NT2/D1 (cell line): ENCODE measurements around the gene FSTL1.

Experiments used
- SUZ12 ChIP-seq: IDR thresholded peaks from 2 replicates; pipeline ENCODE4 v1.6.1; 2011; ENCODE audit not compliant: insufficient read length, insufficient read depth; ENCODE audit errors: extremely low read depth
- YY1 ChIP-seq: IDR thresholded peaks from 2 replicates; pipeline ENCODE4 v1.6.1; 2011; ENCODE audit not compliant: insufficient read length, insufficient read depth
- ZNF274 ChIP-seq: IDR thresholded peaks from 2 replicates; pipeline ENCODE4 v1.6.1; 2011; ENCODE audit warnings: mild to moderate bottlenecking, low read depth, low read length

DNA sequence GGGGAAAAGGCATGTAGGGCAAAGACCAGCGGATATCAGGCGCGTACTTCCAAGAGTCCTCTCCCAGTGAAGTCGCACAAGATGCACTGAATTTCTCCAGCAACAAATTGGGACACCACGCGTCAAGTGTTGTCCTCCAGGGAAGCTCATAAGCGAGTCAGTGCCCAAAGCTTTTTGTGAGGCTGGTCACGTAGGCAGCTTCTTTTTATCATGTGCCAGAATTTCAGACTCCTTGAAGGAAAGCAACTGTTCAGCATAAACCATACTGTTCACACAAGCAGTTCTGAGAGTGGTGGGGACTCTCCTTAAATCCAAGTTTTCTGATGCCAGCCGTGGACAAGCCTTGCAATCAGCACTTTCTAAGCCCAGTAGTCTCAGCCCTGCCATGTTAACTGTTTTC, 10.1 kb upstream of the FSTL1 start:
- no peak for TF ChIP-seq YY1
- no peak for TF ChIP-seq ZNF274
- no peak for TF ChIP-seq SUZ12
